Astrocyte (in vitro differentiated cells and primary cell): ENCODE measurements around the gene WBP1.

Experiments
- EZH2 ChIP-seq: IDR thresholded peaks from 2 replicates; pipeline ENCODE4 v1.6.1; 2012; ENCODE audit warnings: mild to moderate bottlenecking, low read length, inconsistent platforms; ENCODE audit not compliant: insufficient read depth
- TF ChIP-seq, protein P1 (sequence below): IDR thresholded peaks from 2 replicates; pipeline ENCODE4 v1.5.1; 2011; ENCODE audit warnings: low read depth, mild to moderate bottlenecking, inconsistent platforms, low read length, moderate library complexity; ENCODE audit not compliant: insufficient read depth

DNA sequence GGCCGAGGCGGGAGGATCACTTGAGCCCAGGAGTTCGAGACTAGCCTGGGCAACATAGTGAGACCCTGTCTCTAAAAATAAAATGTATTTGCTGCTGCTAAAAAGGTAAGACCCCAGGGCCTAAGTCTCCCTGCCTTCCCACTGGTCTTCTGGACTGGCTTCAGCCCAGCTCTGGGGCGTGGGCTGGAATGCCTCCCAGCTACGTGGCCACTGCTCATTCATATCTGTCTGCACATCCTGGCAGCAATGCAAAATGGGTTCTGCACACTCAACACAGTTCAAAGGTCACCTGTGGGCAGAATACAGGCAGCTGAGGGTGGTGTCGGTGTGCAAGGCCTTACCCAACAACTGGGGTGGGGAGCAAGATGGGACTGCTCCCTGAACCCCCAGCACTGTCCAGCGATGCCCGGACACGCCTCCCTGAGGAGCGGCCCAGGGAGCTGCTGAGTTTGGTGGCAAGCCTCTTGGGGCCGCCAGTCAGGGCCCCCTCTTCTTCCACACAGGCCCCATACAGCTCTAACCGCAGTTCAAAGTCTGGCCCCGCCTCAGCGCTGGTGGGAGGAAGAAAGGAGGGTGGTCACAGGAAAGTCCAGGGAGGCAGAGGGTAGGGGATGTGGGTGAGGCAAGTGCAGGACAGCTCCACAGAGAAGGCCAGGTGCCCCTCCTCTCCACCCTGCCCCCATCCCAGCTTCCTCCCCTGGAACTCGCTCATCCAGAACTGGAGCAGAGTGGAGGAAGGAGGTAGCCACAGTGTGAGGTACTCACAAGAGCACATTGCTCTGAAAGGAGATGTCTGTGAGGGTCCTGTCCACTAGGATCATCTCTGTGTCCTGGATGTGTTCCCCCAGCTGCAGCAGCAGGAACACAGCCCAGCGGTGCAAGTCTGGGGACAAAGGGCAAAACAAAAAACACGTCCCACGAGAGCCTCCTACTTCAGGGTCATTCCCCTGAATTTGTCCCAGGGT is 28.5 kb upstream of the WBP1 start:
- TF ChIP-seq, protein P1, sequence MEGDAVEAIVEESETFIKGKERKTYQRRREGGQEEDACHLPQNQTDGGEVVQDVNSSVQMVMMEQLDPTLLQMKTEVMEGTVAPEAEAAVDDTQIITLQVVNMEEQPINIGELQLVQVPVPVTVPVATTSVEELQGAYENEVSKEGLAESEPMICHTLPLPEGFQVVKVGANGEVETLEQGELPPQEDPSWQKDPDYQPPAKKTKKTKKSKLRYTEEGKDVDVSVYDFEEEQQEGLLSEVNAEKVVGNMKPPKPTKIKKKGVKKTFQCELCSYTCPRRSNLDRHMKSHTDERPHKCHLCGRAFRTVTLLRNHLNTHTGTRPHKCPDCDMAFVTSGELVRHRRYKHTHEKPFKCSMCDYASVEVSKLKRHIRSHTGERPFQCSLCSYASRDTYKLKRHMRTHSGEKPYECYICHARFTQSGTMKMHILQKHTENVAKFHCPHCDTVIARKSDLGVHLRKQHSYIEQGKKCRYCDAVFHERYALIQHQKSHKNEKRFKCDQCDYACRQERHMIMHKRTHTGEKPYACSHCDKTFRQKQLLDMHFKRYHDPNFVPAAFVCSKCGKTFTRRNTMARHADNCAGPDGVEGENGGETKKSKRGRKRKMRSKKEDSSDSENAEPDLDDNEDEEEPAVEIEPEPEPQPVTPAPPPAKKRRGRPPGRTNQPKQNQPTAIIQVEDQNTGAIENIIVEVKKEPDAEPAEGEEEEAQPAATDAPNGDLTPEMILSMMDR: no peak
- TF ChIP-seq EZH2: no peak
